Right lobe of liver (tissue), 6 donors: ENCODE data around the gene REXO5. TPM values are rescaled to one million over a fixed set of nuclear protein-coding genes. Genes with fewer than 3 reads are reported as not detected.

Experiments used
- ATAC-seq, 4 donors: fragments of 200-7000 bp; cut with Tn5 transposase; one replicate each; pipeline ENCODE4 v1.9.1; 2020; ENCODE audit warnings: mild to moderate bottlenecking in 4 of 4, moderate library complexity in 4 of 4
- DNase-seq, 3 donors: peaks; one replicate each; pipeline ENCODE4 v3.0.0-alpha.2; 2020
- H3K27ac ChIP-seq, 3 donors: fragments of 200-600 bp; one replicate each; pipeline ENCODE4 v1.8.0; 2022
- H3K27me3 ChIP-seq, 2 donors: fragments of 200-600 bp; one replicate each; pipeline ENCODE4 v1.8.0; 2022
- H3K36me3 ChIP-seq, 4 donors: fragments of 200-600 bp; sonication (generic) in 1 of 4; one replicate each; pipeline versions ENCODE4 v1.5.1 to v1.8.0; 2017 to 2022; ENCODE audit warnings: control low read depth in 1 of 4
- H3K4me1 ChIP-seq, 4 donors: fragments of 200-600 bp; sonication (generic) in 1 of 4; one replicate each; pipeline versions ENCODE4 v1.5.1 to v1.8.0; 2017 to 2022; ENCODE audit warnings: control low read depth in 1 of 4
- H3K4me3 ChIP-seq, 3 donors: fragments of 200-600 bp; one replicate each; pipeline ENCODE4 v1.8.0; 2022
- H3K9me3 ChIP-seq, 4 donors: fragments of 200-600 bp; sonication (generic) in 1 of 4; one replicate each; pipeline versions ENCODE4 v1.5.1 to v1.8.0; 2017 to 2022; ENCODE audit warnings: control low read depth in 1 of 4
- CTCF ChIP-seq, 4 donors: fragments of 200-600 bp in 3 of 4; fragments of 450-650 bp in 1 of 4; IDR thresholded peaks; one replicate each; pipeline versions ENCODE4 v1.5.1 to v1.8.0; 2016 to 2022; ENCODE audit warnings: antibody characterized with exemption in 4 of 4, mild to moderate bottlenecking in 2 of 4
- POLR2A ChIP-seq: fragments of 450-650 bp; IDR thresholded peaks from one replicate; pipeline ENCODE4 v1.6.1; 2017; ENCODE audit warnings: antibody characterized with exemption, mild to moderate bottlenecking
- WGBS: methylation state at CpG from one replicate; pipeline ENCODE4 v1.1.6; 2018; ENCODE audit warnings: low coverage, low lambda C conversion rate; ENCODE audit not compliant: insufficient coverage; ENCODE audit errors: missing lambda C conversion rate; 5-methylcytosine and 5-hydroxymethylcytosine counted together
- intact Hi-C, 2 donors: fragments of 100-400 bp; cut with DNase I; formaldehyde crosslinking; loops; one replicate each; pipeline versions ENCODE4 v1.11.2 to v1.14.1; 2022
- total RNA-seq, 6 experiments: library from RNA; depleted of rRNA in 2 of 6; stranded (reverse); fragments of >200 nt in 2 of 6; fragmentation: NEBNext Ultra II Directional in 3 of 6; extraction: Animal tissue kit (Norgen Biotek cat#: 25700) in 3 of 6; gene quantifications; one replicate each; pipeline versions ENCODE4 v1.1.0 to v1.2.4, GENCODE V29; 2016 to 2023
- donor health status: DM: no; HTN: yes; CAD: no.
- donor health status: DM: no; HTN: no; CAD: no.
- donor health status: DM: no; HTN: no; CAD: no.
- donor health status: DM: no; HTN: yes; CAD: no.
- donor health status: DM: no; HTN: yes; CAD: no.

REXO5 gene
- total RNA-seq, 6 experiments from 2014 or later: 1.1 to 2.9 (median 2.4) TPM

- H3K36me3 ChIP-seq: peaks cover 0 to 9% (median 0%) of the 10 kb centered on the region in 4 donors
- H3K27me3 ChIP-seq: no peaks in the 10 kb centered on the region
- 77% methylated on average over 4 of the region's 4 CpGs for WGBS
- intact Hi-C loops: no loop called here
- TF ChIP-seq POLR2A (no peak), CTCF (IDR thresholded peaks at IDR 0.05) (no peak)
- ATAC-seq (peak; percentile 34 to 57 (median 41)), DNase-seq (no peak)
- H3K9me3 ChIP-seq: no peaks in the 10 kb centered on the region
- H3K27ac ChIP-seq: peak overlapping the region in 1 of 3 donors; percentile 57
- H3K4me3 ChIP-seq: no peak overlapping the region
- peaks cover 0 to 60% (median 21%) of the 10 kb centered on the region in 4 donors for H3K4me1 ChIP-seq
Observed at GRCh38 chr16:20889625-20890275, 83.4 kb downstream of the REXO5 start.

- no peaks in the 10 kb centered on the region for H3K9me3 ChIP-seq
- intact Hi-C loops: no loop called here
- no peak overlapping the region for H3K4me3 ChIP-seq
- TF ChIP-seq CTCF (IDR thresholded peaks at IDR 0.05) (no peak), POLR2A (no peak)
- no peaks in the 10 kb centered on the region for H3K27me3 ChIP-seq
- H3K27ac ChIP-seq: no peak overlapping the region
- H3K36me3 ChIP-seq: peaks cover 0 to 9% (median 3%) of the 10 kb centered on the region in 4 donors
- H3K4me1 ChIP-seq: peaks cover 0 to 42% (median 15%) of the 10 kb centered on the region in 4 donors
- ATAC-seq: peak in 1 of 4 donors; percentile 13
- WGBS: 80% methylated on average over 1 of the region's 2 CpGs
- DNase-seq: no peak
Observed at GRCh38 chr16:20894388-20894787, 88.1 kb downstream of the REXO5 start.

GRCh38 chr16:20897253-20897897 lies 91.0 kb downstream of the REXO5 start:
- peaks cover 0 to 9% (median 3%) of the 10 kb centered on the region in 4 donors for H3K36me3 ChIP-seq
- H3K4me3 ChIP-seq: no peak overlapping the region

GRCh38 chr16:20897922-20898321 lies 91.6 kb downstream of the REXO5 start:
- H3K27ac ChIP-seq: no peak overlapping the region
- intact Hi-C loops: no loop called here
- no peak for TF ChIP-seq CTCF (IDR thresholded peaks at IDR 0.05)
- no peak for TF ChIP-seq POLR2A
- DNase-seq (no peak), ATAC-seq (no peak)
- no peak overlapping the region for H3K4me3 ChIP-seq
- no peaks in the 10 kb centered on the region for H3K27me3 ChIP-seq
- H3K9me3 ChIP-seq: no peaks in the 10 kb centered on the region
- H3K36me3 ChIP-seq: peaks cover 0 to 9% (median 3%) of the 10 kb centered on the region in 4 donors
- 67% methylated on average over 3 of the region's 3 CpGs for WGBS
- peaks cover 0 to 35% (median 11%) of the 10 kb centered on the region in 4 donors for H3K4me1 ChIP-seq

More at GRCh38 chr16:20897253-20897897, 91.0 kb downstream of the REXO5 start:
- no peak overlapping the region for H3K27ac ChIP-seq
- H3K9me3 ChIP-seq: no peaks in the 10 kb centered on the region
- no peaks in the 10 kb centered on the region for H3K27me3 ChIP-seq
- TF ChIP-seq CTCF (IDR thresholded peaks at IDR 0.05) (no peak), POLR2A (no peak)
- ATAC-seq (peak in 1 of 4 donors; percentile 3), DNase-seq (peak in 1 of 3 donors; percentile 44)
- 68% methylated on average over 4 of the region's 4 CpGs for WGBS
- H3K4me1 ChIP-seq: peaks cover 0 to 35% (median 11%) of the 10 kb centered on the region in 4 donors
- intact Hi-C loops: no loop called here
